ENCODE data around the gene UBE2H.

The UBE2H gene

DNA sequence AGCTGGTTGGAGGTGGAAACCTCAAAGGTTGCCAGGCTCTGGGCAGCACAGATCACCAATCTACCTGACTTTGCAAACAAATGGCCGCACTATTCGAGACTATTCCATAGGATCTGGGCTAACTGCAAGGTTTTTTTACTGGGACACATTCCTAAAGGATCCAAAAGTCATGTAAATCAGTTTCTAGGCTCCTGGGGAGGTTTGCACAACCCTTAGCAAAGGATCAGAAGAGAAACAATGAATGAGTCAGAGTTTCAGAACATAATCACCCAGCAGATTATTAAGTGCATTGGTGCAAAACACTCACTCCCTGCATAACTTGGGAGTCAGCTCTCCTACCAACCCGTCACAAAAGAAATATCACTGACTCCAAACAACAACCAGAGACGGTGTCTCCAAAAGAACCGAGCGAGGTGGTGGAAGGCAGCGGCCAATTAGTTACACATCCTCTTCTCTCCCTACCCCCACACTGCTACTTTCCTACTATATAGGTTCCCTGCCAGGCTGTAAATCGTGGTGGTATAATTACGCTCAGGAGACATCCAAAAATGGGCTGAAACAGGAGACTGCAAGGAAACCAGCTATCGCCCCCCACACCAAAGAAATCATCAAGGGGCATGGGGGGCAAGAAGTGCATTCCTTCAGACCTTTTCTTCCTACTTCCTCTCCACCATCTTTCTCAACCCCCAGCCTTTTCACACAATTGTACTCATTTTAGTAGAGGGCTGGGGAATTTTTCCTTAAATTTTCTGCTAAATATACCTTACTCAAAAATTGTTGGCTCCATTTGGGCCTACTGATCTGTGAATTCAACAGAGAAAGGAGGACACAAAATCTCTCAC lies 3.2 kb downstream of the UBE2H start:
- peak; percentile 41 for DNase-seq
- Histone ChIP-seq H3K9me3 (replicated peaks; ENCODE audit: insufficient read depth, low read length) (no peaks in the 10 kb centered on the region), H3K27ac (ENCODE audit: low read length) (peak overlapping the region; percentile 96), H3K79me2 (ENCODE audit: low read length) (peaks cover 81% of the 10 kb centered on the region), H3K9ac (ENCODE audit: low read length) (peak overlapping the region; percentile 98), H4K20me1 (ENCODE audit: insufficient read depth, low read length) (peaks cover 29% of the 10 kb centered on the region), H3K9me2 (replicated peaks; ENCODE audit: insufficient read depth, low read length) (no peaks in the 10 kb centered on the region), H3K27me3 (replicated peaks; ENCODE audit: insufficient read depth, low read length) (no peaks in the 10 kb centered on the region), H2AFZ (ENCODE audit: low read length) (no peak overlapping the region), H3K4me3 (ENCODE audit: low read length) (peak overlapping the region; percentile 89), H3K4me1 (ENCODE audit: low read length) (peaks cover 21% of the 10 kb centered on the region), H3F3A (ENCODE audit: insufficient read depth, low read length) (peaks cover 38% of the 10 kb centered on the region), H3K36me3 (replicated peaks; ENCODE audit: insufficient read depth, low read length) (no peaks in the 10 kb centered on the region; the same call in 1 of the 2 replicates), H3K4me2 (ENCODE audit: low read depth, low read length) (peak overlapping the region; percentile 91)
- no peak for TF ChIP-seq EZH2phosphoT487 (IDR thresholded peaks at IDR 0.05; ENCODE audit: low read length)
- TF ChIP-seq EZH2 (optimal IDR thresholded peaks at IDR 0.05; ENCODE audit: low read depth, low read length) = no peak
- TF ChIP-seq CTCF (IDR thresholded peaks at IDR 0.05; ENCODE audit: low read length) = no peak

GRCh38 chr7:129948877-129949291 lies 3.9 kb downstream of the UBE2H start:
- no peaks in the 10 kb centered on the region for H3K9me3 ChIP-seq (replicated peaks; ENCODE audit: insufficient read depth, low read length)
- H3K4me1 ChIP-seq (ENCODE audit: low read length) = peaks cover 21% of the 10 kb centered on the region
- H3K4me3 ChIP-seq (ENCODE audit: low read length) = peak overlapping the region; percentile 89
- peak overlapping the region; percentile 98 for H3K9ac ChIP-seq (ENCODE audit: low read length)
- H3K27me3 ChIP-seq (replicated peaks; ENCODE audit: insufficient read depth, low read length) = no peaks in the 10 kb centered on the region
- H3K36me3 ChIP-seq (replicated peaks; ENCODE audit: insufficient read depth, low read length) = no peaks in the 10 kb centered on the region; the same call in 1 of the 2 replicates
- no peak overlapping the region for H2AFZ ChIP-seq (ENCODE audit: low read length)
- DNase-seq = peak; percentile 94
- no peaks in the 10 kb centered on the region for H3K9me2 ChIP-seq (replicated peaks; ENCODE audit: insufficient read depth, low read length)
- peak overlapping the region; percentile 96 for H3K27ac ChIP-seq (ENCODE audit: low read length)
- H3F3A ChIP-seq (ENCODE audit: insufficient read depth, low read length) = peaks cover 38% of the 10 kb centered on the region
- no peak for TF ChIP-seq CTCF (IDR thresholded peaks at IDR 0.05; ENCODE audit: low read length)
- TF ChIP-seq EZH2phosphoT487 (IDR thresholded peaks at IDR 0.05; ENCODE audit: low read length) = no peak
- TF ChIP-seq EZH2 (optimal IDR thresholded peaks at IDR 0.05; ENCODE audit: low read depth, low read length) = no peak
- peaks cover 29% of the 10 kb centered on the region for H4K20me1 ChIP-seq (ENCODE audit: insufficient read depth, low read length)
- H3K79me2 ChIP-seq (ENCODE audit: low read length) = peaks cover 87% of the 10 kb centered on the region
- peak overlapping the region; percentile 91 for H3K4me2 ChIP-seq (ENCODE audit: low read depth, low read length)

GRCh38 chr7:129948338-129948737 lies 4.4 kb downstream of the UBE2H start:
- no peak for TF ChIP-seq EZH2 (optimal IDR thresholded peaks at IDR 0.05; ENCODE audit: low read depth, low read length)
- no peak for TF ChIP-seq CTCF (IDR thresholded peaks at IDR 0.05; ENCODE audit: low read length)
- no peak for TF ChIP-seq EZH2phosphoT487 (IDR thresholded peaks at IDR 0.05; ENCODE audit: low read length)
- no peak for DNase-seq
- H3K9me2 ChIP-seq (replicated peaks; ENCODE audit: insufficient read depth, low read length) = no peaks in the 10 kb centered on the region
- peak overlapping the region; percentile 96; the same call in 1 of the 2 replicates for H3K27ac ChIP-seq (ENCODE audit: low read length)
- H3K79me2 ChIP-seq (ENCODE audit: low read length) = peaks cover 93% of the 10 kb centered on the region
- H4K20me1 ChIP-seq (ENCODE audit: insufficient read depth, low read length) = peaks cover 33% of the 10 kb centered on the region
- H3K4me2 ChIP-seq (ENCODE audit: low read depth, low read length) = peak overlapping the region; percentile 91
- H3K9ac ChIP-seq (ENCODE audit: low read length) = peak overlapping the region; percentile 98; the same call in 1 of the 2 replicates
- H2AFZ ChIP-seq (ENCODE audit: low read length) = no peak overlapping the region
- no peaks in the 10 kb centered on the region for H3K9me3 ChIP-seq (replicated peaks; ENCODE audit: insufficient read depth, low read length)
- no peaks in the 10 kb centered on the region for H3K27me3 ChIP-seq (replicated peaks; ENCODE audit: insufficient read depth, low read length)
- peaks cover 21% of the 10 kb centered on the region for H3K4me1 ChIP-seq (ENCODE audit: low read length)
- H3K4me3 ChIP-seq (ENCODE audit: low read length) = peak overlapping the region; percentile 89
- H3K36me3 ChIP-seq (replicated peaks; ENCODE audit: insufficient read depth, low read length) = no peaks in the 10 kb centered on the region; the same call in 1 of the 2 replicates
- peaks cover 38% of the 10 kb centered on the region for H3F3A ChIP-seq (ENCODE audit: insufficient read depth, low read length)

Measured in MM.1S (cell line).